HG03066 (cell line): ENCODE data around the gene DHTKD1.
"Not testable (repeated sequence)": the region's sequence is repeated elsewhere in the genome, so short reads cannot be mapped to it uniquely, and the experiment has no call there.

Source experiments
- ATAC-seq: cut with Tn5 transposase; IDR thresholded peaks from one replicate; pipeline ENCODE4 v1.9.1; 2021; ENCODE audit warnings: low read depth; ENCODE audit not compliant: unreplicated experiment

DHTKD1 gene

DNA sequence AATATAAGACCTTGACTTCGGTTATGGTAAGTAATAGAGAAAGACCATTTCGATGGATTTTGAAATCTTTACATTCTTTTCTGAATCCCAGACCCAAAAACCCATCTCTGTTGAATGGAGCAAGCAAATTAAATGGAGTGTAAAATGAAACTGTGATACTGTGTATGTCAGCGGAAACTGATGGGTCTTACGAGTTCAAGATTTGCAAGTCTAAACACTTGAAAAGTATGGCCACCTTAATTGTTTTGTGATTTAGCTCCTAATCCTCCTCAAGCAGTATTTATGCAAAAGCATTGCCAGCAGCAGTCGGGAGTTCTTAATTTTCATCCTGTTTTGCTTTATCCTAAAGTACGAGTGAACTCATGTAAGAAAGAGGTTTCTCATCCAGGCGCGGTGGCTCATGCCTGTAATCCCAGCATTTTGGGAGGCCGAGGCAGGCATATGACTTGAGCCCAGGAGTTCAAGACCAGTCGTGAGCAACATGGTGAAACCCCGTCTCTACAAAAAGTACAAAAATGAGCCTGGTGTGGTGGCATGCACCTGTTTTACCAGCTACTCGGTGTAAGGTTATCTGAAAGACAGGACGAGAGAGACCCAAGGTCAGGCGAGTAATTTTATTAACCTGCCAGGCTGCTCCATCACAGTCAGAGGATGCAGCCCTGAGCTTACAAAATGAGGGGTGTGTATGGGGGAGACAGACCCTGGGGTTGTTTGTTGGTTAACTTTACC, 5.8 kb upstream of the DHTKD1 start:
- ATAC-seq, result no peak

DNA sequence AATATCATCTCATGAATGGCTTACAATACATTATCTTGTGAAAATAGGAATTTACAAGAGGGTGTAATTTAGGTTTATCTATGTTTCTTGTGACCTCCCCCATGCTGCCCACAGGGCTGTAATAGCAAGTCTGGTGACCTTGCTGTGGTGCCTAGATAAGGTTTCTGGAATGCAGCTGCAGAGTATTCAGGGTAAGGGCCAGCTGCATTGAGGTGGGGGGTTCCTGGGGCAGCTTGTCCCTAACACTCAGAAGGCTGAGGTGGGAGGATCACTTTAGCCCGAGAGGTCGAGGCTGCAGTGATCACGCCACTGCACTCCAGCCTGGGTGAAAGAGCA, 5.3 kb upstream of the DHTKD1 start:
- ATAC-seq, result no peak

DNA sequence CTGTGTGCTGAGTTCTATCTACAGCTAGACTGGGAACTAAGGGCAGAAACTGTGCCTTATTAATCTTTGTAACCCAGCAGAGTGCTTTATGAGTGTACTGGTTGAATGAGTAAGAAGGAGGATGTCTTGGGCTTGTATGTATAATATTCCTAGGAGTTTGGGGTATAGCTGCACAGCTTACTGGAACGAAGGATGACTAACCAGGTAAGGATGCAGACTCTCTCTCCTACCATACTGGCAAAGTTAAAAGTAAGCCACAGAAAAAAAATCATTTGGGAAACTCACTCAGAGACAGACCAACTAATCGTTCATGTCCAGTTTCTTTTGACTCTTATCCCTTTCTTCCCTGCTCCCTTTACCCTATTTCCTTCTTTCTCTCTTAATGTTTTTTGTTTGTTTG, 1.4 kb upstream of the DHTKD1 start:
- ATAC-seq, result no peak

DNA sequence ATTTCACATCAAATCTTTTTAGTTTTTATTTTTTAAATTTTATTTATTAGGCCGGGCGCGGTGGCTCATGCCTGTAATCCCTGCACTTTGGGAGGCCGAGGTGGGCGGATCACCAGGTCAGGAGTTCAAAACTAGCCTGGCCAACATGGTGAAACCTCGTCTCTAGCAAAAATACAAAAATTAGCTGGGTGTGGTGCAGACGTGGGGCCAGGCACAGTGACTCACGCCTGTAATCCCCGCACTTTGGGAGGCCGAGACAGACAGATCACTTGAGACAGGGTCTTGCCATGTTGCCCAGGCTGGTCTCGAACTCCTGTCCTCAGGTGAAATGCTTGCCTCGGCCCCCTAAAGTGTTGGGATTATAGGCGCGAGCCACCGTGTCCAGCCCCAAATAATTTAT, 2.7 kb downstream of the DHTKD1 start:
- ATAC-seq, result not testable (repeated sequence)

GRCh38 chr10:12073526-12073925, 4.8 kb downstream of the DHTKD1 start:
- no peak for ATAC-seq

DNA sequence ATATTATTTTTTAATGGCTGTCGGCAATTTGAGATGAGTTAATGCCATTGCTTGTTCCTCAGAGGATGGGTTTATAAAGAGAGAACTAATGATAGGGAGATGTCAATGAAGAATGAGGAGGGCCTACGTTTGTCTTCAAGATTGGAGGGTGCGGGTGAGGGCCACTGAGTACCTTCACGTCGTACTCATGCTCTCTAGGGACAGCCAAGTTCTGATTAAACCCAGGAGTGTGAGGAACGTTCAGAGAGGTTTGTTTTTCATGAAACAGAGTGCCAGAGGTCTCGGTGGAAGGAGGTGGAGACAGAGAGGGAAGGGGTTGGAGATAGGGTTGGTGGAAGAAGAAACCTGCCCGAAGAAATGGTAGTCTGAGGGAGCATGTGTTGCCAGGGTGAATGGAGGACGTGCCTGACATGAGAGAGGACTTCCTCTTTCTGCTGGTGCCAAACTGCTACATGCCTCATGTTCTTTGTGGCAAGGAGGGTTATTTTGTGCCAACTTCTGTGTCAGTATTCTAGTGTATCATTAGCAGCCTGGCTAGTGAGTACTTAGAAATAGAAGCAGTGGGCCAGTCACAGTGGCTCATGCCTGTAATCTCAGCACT, 8.9 kb downstream of the DHTKD1 start:
- ATAC-seq, result no peak

DNA sequence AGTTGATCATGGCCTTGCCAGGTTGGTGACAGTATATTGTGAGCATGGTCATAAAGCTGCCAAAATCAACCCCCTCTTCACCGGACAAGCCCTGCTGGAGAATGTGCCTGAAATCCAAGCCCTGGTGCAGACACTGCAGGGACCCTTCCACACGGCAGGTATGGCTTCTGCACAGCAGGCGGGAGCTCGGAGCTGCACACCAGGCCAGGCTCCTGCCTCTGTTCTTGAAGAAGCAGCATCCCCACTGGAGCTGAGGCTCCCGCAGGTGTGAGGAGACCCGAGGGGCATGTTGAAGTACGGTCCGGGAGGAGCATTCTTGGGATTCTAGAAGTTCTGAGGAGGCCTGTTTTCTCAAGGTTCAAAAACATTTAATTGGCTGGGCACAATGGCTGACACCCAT, 12.7 kb downstream of the DHTKD1 start:
- ATAC-seq, result no peak

DNA sequence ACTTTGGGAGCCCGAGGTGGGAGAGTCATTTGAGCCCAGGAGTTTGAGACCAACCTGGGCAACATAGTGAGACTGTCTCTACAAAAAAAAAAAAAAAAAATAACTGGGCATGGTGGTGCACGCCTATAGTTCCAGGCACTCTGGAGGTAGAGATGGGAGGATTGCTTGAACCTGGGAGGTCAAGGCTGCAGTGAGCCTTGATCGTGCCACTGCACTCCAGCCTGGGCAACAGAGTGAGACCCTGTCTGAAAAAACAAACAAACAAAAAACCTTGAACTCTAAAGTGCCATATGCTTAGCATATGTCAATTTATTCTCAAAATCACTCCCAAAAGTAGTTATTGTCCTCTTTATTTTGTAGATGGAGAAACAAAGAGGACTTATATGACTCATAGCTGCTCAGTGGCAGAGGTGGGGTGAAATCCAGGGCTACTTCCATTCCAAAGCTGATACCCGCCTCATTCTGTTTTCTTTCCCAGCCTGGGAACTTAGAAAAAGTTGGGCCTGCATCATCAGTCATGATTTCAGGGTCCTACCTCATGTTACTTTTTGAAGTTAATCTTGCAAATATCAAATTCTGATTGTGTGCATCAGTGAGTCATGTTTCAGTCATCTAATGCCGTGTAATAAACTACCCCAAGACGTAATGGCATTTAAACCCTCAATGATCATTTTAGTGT, 13.3 kb downstream of the DHTKD1 start:
- no peak for ATAC-seq

DNA sequence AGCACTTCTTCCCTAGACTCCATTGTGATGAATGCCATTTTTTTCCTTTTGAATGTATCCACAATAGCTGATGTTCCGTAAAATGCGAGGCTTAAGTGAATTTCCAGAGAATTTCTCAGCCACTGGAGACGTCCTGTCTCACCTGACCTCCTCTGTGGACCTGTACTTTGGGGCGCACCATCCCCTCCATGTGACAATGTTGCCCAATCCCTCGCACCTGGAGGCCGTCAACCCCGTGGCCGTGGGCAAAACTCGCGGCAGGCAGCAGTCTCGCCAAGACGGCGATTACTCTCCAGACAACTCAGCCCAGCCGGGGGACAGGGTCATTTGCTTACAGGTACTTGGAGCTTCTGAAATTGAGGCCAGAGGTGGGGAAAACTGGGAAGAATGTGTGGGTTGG, 20.2 kb downstream of the DHTKD1 start:
- no peak for ATAC-seq

DNA sequence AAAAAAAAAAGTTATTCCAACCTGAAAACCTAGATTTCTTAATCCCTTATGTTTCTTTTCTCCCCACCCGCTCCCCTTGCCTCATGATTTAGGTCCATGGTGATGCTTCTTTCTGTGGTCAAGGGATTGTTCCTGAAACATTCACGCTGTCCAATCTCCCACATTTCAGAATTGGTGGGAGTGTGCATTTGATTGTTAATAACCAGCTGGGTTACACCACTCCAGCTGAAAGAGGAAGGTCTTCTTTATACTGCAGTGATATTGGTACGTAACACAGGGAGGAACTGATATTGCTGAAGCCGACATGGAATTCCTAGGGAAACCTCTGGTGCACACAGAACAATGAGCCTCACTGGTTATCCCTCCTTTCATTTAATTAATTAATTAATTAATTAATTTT, 22.7 kb downstream of the DHTKD1 start:
- no peak for ATAC-seq

DNA sequence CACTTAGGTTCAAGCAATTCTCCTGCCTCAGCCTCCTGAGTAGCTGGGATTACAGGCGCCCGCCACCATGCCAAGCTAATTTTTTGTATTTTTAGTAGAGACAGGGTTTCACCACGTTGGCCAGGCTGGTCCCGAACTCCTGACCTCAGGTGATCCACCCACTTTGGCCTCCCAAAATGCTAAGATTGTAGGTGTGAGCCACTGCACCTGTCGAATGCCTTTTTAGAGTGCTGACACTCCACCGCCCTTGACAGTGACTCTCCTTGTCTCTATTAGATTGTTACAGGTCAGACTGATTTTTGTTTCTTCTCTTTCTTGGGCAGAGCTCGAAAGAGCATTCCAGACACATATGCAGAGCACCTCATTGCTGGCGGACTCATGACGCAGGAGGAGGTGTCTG, 28.6 kb downstream of the DHTKD1 start:
- not testable (repeated sequence) for ATAC-seq

- ATAC-seq, result no peak
Observed at GRCh38 chr10:12097791-12098190, 29.0 kb downstream of the DHTKD1 start.

DNA sequence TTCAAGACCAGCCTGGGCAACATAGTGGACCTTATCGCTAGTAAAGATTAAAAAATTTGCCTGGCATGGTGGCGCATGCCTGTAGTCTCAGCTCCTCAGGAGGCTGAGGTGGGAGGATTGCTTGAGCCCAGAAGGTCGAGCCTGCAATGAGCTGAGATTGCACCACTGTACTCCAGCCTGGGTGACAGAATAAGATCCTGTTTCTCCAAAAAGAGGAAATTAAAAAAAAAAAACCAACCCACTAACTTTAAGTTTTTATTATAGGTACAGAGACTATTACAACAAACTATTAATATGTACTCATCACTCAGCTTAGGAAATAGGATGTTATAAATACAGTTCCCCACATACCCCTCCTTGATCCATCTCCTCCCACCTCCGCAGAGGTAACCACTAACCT, 30.2 kb downstream of the DHTKD1 start:
- ATAC-seq, result no peak

DNA sequence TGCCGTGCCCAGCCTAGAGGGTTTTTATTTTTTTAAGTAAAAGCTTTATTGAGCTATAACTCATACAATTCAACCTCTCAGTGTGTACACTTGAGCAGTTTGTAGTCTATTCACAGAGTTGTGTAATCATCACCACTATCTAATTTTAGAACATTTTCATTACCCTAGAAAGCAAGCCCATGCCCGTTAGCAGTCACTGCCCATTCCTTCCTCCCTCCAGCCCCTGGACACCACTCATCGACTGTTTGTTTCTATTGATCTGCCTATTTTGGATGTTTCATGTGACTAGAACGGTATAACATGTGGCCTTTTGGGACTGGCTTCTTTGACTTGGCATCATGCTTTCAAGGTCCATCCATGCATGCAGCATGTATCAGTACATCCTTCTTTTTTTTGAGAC, 35.0 kb downstream of the DHTKD1 start:
- ATAC-seq, result no peak

GRCh38 chr10:12107781-12108180, 39.0 kb downstream of the DHTKD1 start:
- ATAC-seq, result no peak

GRCh38 chr10:12109286-12109685, 40.5 kb downstream of the DHTKD1 start:
- no peak for ATAC-seq

DNA sequence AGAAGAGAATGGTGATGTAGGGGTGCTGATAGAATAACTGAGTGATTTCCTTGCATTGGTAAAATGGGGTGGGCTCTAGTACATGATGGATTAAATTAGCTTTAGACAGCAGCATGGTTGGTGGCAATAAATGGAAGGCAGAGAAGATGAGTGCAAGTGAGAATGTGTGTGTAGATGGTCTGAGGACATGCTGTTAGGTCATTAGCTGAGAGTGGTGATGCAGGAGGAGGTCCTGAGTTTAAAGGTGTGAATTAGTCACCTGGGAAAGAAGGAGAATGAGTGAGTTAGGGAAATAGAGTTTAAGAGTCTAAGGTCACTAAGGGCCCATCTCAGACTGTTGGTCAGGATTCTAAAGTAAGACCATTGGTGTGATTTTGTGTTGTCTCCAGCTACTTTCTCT, 42.8 kb downstream of the DHTKD1 start:
- ATAC-seq, result no peak

GRCh38 chr10:12113627-12114026, 44.9 kb downstream of the DHTKD1 start:
- ATAC-seq, result no peak

DNA sequence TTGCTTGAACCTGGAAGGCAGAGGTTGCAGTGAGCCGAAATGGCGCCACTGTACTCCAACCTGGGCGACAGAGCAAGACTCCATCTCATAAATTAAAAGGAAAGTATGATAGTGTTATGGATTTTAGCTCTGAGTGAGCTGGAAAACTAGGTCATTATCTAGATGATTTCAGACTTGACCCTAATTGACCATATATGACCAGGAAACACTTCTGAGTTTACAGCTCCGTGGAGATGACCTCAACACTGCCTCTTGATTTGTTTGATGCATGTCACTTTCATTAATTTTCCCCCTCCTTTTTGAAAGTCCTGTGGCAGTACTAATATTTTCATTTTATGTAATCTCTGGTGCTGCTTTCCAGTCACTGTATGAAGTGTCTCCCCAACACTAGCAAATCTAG, 52.9 kb downstream of the DHTKD1 start:
- no peak for ATAC-seq

GRCh38 chr10:12129222-12130111, 60.7 kb downstream of the DHTKD1 start, which contains the start of gene SEC61A2:
SEC61A2 (plus strand) TSS chr10:12129677; CDS start chr10:12129788, 111 bp downstream.
- peak; percentile 81 for ATAC-seq
